ENCODE data around the gene UBE4A.
A peak's percentile ranks its signal among the peaks of the same experiment; 100 is the strongest.
"Not testable (repeated sequence)": the region's sequence is repeated elsewhere in the genome, so short reads cannot be mapped to it uniquely, and the experiment has no call there.

Gene UBE4A

DNA sequence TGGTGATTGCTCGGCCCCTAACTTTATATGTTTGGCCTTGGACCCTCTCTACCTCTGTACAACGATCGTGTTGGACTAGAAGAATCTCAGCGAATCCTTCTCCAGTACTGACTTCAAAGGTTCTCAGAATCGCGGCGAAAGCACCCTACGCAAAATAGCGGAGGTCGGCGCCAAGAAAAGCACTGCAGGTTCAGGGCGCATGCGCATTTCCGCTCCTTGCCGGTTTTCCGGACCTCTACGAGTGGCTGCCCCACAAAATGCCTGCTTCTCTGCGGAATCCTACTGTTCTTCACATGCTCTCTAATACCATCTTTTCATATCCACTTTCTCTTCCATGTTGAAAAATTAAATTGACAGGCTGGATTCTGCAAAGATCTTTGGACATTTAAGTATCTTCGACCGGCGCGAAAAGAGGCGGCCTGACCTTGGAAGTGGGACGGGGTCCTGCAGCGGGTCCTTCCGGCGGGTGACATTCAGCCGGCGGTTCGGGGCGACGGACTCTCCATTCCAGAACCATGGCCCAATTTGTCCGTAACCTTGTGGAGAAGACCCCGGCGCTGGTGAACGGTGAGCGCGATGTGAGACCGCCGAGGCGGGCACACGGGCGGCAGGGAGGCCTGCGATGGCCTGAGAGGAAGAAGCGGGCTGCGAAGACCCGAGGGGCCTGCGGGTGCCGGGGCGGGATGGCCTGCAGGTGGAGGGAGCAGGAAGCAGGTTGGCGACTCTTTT is 41.9 kb downstream of the UBE4A start, which contains the start of gene ATP5MG:
Gene ATP5MG, plus strand, starts transcription at position 456 of the 729 bp plus-strand sequence. Its CDS starts 60 bp downstream, at position 516.
- FAIRE-seq, result peak; percentile 41
- peak; percentile 26 for DNase-seq (ENCODE audit: insufficient read length, low spot score)
- peak; percentile 42; the same call in 1 of the 2 replicates for TF ChIP-seq POLR2A (IDR thresholded peaks at IDR 0.05; ENCODE audit: low read depth, low read length)

GRCh38 chr11:118401880-118402590 is 42.6 kb downstream of the UBE4A start:
- TF ChIP-seq POLR2A (IDR thresholded peaks at IDR 0.05; ENCODE audit: low read depth, low read length), result no peak
- no peak for FAIRE-seq

DNA sequence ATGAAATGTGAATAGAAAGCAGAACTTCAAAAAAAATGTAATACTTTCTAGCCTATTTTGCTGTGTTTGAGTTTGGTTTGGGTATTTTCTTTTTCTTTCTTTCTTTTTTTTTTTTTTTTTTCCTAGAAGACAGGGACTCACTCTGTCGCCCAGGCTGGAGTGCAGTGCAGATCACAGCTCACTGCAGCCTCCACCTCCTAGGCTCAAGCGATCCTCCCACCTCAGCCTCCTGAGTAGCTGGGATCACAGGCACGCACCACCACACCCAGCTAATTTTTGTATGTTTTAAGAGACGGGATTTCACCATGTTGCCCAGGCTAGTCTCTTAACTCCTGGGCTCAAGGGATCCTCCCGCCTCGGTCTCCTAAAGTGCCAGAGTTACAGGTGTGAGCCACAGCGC is 43.2 kb downstream of the UBE4A start:
- FAIRE-seq; DNase-seq (ENCODE audit: insufficient read length, low spot score): not testable (repeated sequence)

More at GRCh38 chr11:118401880-118402590, 42.6 kb downstream of the UBE4A start:
- no peak for DNase-seq (ENCODE audit: insufficient read length, low spot score)

GRCh38 chr11:118406599-118407166 is 47.3 kb downstream of the UBE4A start:
- no peak for TF ChIP-seq POLR2A (IDR thresholded peaks at IDR 0.05; ENCODE audit: low read depth, low read length)
- DNase-seq (ENCODE audit: insufficient read length, low spot score) (no peak), FAIRE-seq (peak; percentile 41)

GRCh38 chr11:118410055-118410745 is 50.8 kb downstream of the UBE4A start:
- DNase-seq (ENCODE audit: insufficient read length, low spot score), result no peak
- TF ChIP-seq POLR2A (IDR thresholded peaks at IDR 0.05; ENCODE audit: low read depth, low read length), result no peak
- no peak for FAIRE-seq

- TF ChIP-seq POLR2A (IDR thresholded peaks at IDR 0.05; ENCODE audit: low read depth, low read length), result no peak
- FAIRE-seq (no peak), DNase-seq (ENCODE audit: insufficient read length, low spot score) (no peak)
These were observed 52.1 kb downstream of the UBE4A start for GRCh38 chr11:118411530-118411929.

GRCh38 chr11:118412921-118413320 is 53.5 kb downstream of the UBE4A start:
- FAIRE-seq (no peak), DNase-seq (ENCODE audit: insufficient read length, low spot score) (no peak)
- TF ChIP-seq POLR2A (IDR thresholded peaks at IDR 0.05; ENCODE audit: low read depth, low read length), result no peak

- DNase-seq (ENCODE audit: insufficient read length, low spot score) (no peak), FAIRE-seq (no peak)
- no peak for TF ChIP-seq POLR2A (IDR thresholded peaks at IDR 0.05; ENCODE audit: low read depth, low read length)
These were observed 55.8 kb downstream of the UBE4A start for GRCh38 chr11:118415062-118415738.

- FAIRE-seq (peak; percentile 98), DNase-seq (ENCODE audit: insufficient read length, low spot score) (no peak)
- TF ChIP-seq POLR2A (IDR thresholded peaks at IDR 0.05; ENCODE audit: low read depth, low read length), result no peak
These were observed 56.3 kb downstream of the UBE4A start for GRCh38 chr11:118415739-118416068.

DNA sequence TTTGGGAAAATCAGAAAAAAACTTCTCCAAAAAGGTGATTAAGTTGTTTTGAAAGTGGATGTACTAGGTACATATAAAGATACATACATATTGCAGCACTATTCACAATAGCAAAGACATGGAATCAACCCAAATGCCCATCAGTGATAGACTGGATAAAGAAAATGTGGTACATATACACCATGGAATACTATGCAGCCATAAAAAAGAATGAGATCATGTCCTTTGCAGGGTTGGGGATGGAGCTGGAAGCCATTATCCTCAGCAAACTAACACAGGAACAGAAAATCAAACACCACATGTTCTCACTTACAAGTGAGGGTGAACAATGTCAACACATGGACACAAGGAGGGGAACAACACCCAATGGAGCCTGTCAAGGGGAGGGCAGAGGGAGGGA is 57.5 kb downstream of the UBE4A start:
- not testable (repeated sequence) for DNase-seq (ENCODE audit: insufficient read length, low spot score); FAIRE-seq

DNA sequence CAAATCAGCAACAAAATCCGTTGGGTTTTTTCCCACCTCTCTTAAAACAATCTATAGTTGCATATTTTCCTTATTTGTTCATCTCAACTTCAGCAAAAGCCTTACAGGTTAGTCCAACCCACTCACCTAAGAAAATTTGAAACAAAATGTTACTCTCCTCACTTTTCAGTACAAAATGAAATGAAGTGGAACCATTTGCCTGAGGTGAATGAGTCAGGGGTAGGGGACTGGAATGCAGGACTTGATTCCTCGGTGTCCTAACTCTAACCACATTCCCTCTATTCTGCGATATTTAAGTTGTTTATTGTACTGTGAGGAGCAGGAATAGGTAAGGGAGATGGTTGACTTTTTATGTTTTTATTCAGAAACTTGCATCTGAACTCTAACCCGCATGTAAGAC is 58.4 kb downstream of the UBE4A start:
- FAIRE-seq, result no peak
- no peak for DNase-seq (ENCODE audit: insufficient read length, low spot score)

GRCh38 chr11:118418766-118419165 is 59.4 kb downstream of the UBE4A start:
- no peak for FAIRE-seq
- DNase-seq (ENCODE audit: insufficient read length, low spot score), result no peak
- no peak for TF ChIP-seq POLR2A (IDR thresholded peaks at IDR 0.05; ENCODE audit: low read depth, low read length)

More for the DNA sequence above, 58.4 kb downstream of the UBE4A start:
- no peak for TF ChIP-seq POLR2A (IDR thresholded peaks at IDR 0.05; ENCODE audit: low read depth, low read length)

- TF ChIP-seq POLR2A (IDR thresholded peaks at IDR 0.05; ENCODE audit: low read depth, low read length), result no peak
- FAIRE-seq (no peak), DNase-seq (ENCODE audit: insufficient read length, low spot score) (no peak)
These were observed 68.3 kb downstream of the UBE4A start for GRCh38 chr11:118427707-118428106.

- no peak for FAIRE-seq
- DNase-seq (ENCODE audit: insufficient read length, low spot score), result no peak
- no peak for TF ChIP-seq POLR2A (IDR thresholded peaks at IDR 0.05; ENCODE audit: low read depth, low read length)
These were observed 71.6 kb downstream of the UBE4A start for GRCh38 chr11:118430956-118431355.
